DMS 273 (cell line): Measurements from ENCODE around the gene EPHA3.

ENCODE experiments used
- DNase-seq: peaks from one replicate; lab custom pipeline; 2025; ENCODE audit not compliant: unreplicated experiment; lab: John Stamatoyannopoulos, UW

The EPHA3 gene

GRCh38 chr3:89527736-89528305, 420.4 kb downstream of the EPHA3 start:
- no peak for DNase-seq
